Measurements from ENCODE around the gene MACROD2.
"Not testable (repeated sequence)": the region's sequence is repeated elsewhere in the genome, so short reads cannot be mapped to it uniquely, and the experiment has no call there.

The MACROD2 gene

DNA sequence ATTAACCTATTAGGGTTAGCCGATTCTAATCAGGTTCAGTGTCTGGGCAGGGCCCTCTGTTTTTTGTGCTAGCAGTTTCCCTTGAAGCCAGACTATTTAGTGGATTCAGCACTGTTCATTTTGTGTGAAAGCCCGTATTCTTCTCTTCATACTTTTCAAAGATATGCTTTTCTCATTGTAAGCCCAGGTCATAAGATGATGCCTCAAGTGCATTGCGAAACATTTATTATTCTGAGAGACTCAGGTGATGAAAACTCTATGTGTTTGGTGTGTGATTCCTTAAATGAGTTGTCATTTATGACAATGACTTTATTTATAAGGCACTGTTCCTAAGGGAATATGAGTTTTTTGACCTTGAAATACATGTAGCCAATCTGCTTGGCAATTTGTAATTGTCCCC, 1193.1 kb downstream of the MACROD2 start:
- no peaks in the 10 kb centered on the region for H3K9me3 Mint-ChIP-seq
- H3K36me3 Mint-ChIP-seq: no peaks in the 10 kb centered on the region
- H3K4me3 Mint-ChIP-seq: no peak overlapping the region
- no peak overlapping the region for H3K27ac Mint-ChIP-seq
- H3K27me3 Mint-ChIP-seq: peaks cover 5% of the 10 kb centered on the region
- ATAC-seq (ENCODE audit: low read depth) (no peak), DNase-seq (ENCODE audit: low spot score in 2 of 2) (no peak)
- peaks cover 2% of the 10 kb centered on the region for H3K4me1 Mint-ChIP-seq

DNA sequence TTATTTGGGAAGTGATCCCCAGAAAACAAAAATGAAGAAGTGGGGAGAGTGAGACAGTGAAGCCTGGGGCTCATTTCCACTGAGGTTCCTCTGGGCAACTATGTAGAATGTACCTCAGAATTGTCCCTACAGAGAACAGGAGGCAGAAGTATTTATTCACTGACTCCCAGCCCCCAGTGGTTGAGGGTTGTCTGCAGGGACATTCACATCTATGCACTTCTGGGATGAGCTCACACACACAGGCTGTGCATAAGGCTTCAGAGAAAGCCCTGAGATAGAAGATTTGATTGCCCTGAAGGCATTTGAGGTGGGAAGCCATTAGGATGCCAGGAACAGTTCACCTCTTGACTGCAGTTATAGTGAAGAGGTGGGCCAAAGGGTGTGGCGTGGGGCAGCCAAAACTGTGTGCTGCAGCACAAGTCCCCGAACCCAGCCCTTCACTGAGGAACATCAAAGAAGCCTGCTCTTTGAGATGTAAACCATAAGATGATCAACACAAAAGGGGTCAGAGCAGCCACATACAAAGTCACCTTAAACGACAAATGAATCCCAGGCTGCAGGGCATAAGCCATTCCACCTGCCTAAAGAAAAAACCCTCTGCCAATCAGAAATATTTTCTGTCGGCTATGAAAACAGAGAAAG, 1195.9 kb downstream of the MACROD2 start:
- H3K4me1 Mint-ChIP-seq: peaks cover 9% of the 10 kb centered on the region
- DNase-seq (ENCODE audit: low spot score in 2 of 2): no peak

DNA sequence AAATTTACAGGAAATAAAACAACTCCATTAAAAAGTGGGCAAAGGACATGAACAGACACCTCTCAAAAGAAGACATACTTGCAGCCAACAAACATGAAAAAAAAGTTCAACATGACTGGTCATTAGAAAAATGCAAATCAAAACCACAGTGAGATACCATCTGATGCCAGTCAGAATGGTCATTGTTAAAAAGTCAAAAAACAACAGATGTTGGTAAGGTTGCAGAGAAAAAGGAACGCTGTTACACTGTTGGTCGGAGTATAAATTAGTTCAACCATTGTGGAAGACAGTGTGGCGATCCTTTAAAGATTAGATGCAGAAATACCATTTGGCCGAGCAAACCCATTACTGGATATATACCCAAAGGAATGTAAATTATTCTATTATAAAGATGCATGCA, 1200.1 kb downstream of the MACROD2 start:
- ATAC-seq (ENCODE audit: low read depth) (no peak), DNase-seq (ENCODE audit: low spot score in 2 of 2) (no peak)
- H3K4me1 Mint-ChIP-seq: peaks cover 13% of the 10 kb centered on the region
- H3K27ac Mint-ChIP-seq: no peak overlapping the region
- H3K27me3 Mint-ChIP-seq: peaks cover 2% of the 10 kb centered on the region
- H3K4me3 Mint-ChIP-seq: no peak overlapping the region
- H3K36me3 Mint-ChIP-seq: no peaks in the 10 kb centered on the region
- H3K9me3 Mint-ChIP-seq: no peaks in the 10 kb centered on the region

More for the DNA sequence above, 1195.9 kb downstream of the MACROD2 start:
- Mint-ChIP-seq H3K36me3 (no peaks in the 10 kb centered on the region), H3K27ac (no peak overlapping the region), H3K9me3 (no peaks in the 10 kb centered on the region), H3K27me3 (peaks cover 5% of the 10 kb centered on the region), H3K4me3 (no peak overlapping the region)
- ATAC-seq (ENCODE audit: low read depth): no peak

DNA sequence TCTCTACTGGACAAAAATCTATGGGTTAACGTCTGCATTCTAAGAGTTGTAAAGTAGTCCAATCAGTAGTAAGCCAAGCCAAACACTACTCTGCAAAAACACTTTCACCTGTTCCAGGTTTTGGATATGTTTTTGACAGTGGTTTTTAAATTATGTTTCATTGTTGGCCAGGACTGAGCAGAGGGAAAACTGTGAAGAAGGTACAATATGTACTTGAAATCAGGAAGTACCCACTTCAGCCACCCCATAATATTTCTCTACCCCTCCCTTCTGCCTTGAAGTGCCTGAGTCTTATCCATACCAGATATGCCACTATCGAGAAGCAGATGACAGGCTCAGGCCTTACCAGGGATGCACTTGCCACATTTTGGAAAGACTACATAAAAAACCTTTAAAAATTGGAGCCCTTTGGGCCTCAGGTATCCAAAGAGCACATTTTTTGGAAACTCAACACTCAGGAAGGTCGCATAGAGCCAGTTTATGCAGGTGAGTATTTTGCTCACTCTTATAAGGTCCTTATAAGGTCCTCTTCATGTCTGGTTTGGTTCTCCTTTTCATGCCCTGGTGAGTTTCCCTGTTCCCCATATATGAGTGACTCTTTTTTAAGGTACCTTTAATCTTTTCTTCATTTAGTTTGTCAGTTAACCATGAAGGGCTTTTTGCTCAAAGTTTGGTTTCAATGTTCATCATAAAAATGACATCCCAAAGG, 1201.4 kb downstream of the MACROD2 start:
- Mint-ChIP-seq H3K27ac (no peak overlapping the region), H3K9me3 (no peaks in the 10 kb centered on the region), H3K4me3 (peak overlapping the region; percentile 46), H3K27me3 (no peaks in the 10 kb centered on the region), H3K36me3 (no peaks in the 10 kb centered on the region), H3K4me1 (peaks cover 13% of the 10 kb centered on the region)
- DNase-seq (ENCODE audit: low spot score in 2 of 2) (no peak), ATAC-seq (ENCODE audit: low read depth) (peak; percentile 93)

DNA sequence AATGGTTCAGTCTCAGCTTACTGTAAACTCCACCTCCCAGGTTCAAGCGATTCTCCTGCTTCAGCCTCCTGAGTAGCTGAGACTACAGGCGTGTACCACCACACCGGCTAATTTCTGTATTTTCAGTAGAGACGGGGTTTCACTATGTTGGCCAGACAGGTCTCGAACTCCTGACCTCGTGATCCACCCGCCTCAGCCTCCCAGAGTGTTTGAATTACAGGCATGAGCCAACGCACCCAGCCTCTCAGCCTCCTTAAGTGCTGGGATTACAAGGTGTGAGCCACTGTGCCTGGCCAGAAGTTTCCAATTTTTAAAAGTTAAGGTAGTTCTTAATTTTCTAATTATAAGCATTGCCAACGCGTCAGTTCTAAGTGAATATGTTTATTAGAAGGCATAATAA, 1202.7 kb downstream of the MACROD2 start:
- not testable (repeated sequence) for ATAC-seq (ENCODE audit: low read depth); H3K9me3 Mint-ChIP-seq; DNase-seq (ENCODE audit: low spot score in 2 of 2); H3K36me3 Mint-ChIP-seq; H3K27ac Mint-ChIP-seq; H3K27me3 Mint-ChIP-seq; H3K4me3 Mint-ChIP-seq
- peaks cover 13% of the 10 kb centered on the region for H3K4me1 Mint-ChIP-seq

DNA sequence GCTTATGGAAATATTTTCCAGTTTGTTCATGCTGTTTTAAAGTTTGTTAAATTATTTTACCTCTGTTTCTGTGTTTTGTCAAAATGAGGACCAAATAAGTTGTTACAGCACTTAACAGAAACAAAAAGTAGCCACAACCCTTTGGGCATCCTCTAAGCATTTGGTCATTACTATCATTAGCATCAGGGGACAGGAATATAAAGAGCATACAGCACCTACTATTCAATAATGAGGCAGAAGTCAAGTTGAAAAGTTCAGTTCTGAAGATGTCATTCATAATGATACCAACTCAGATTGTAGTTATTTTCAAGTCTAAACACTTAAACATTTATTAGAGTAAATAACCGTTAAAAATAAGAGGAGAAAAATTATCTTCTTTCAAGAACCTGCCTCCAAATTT, 1204.4 kb downstream of the MACROD2 start:
- Mint-ChIP-seq H3K4me1 (peaks cover 13% of the 10 kb centered on the region), H3K4me3 (no peak overlapping the region), H3K27me3 (no peaks in the 10 kb centered on the region), H3K27ac (no peak overlapping the region), H3K36me3 (no peaks in the 10 kb centered on the region), H3K9me3 (no peaks in the 10 kb centered on the region)
- no peak for ATAC-seq (ENCODE audit: low read depth)
- no peak for DNase-seq (ENCODE audit: low spot score in 2 of 2)

DNA sequence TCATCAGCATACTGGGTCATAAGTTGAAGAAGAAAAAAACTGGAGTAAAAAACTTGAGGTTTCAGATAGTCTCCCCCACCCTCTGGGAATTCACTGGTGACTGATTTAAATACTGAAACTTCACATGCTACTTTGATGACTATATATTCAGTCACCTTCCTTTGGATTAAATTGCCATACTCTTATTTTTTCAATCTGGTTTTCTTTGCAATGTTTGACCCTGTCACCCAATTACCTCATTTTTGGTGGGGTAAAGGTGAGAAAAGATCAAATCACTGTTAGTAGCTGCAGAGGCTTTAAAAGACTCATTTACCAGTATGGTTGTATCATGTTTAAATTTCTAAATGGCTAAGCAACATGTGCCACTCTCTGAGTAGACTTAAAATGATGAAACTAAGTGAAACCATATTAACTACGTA, 1204.8 kb downstream of the MACROD2 start:
- Mint-ChIP-seq H3K9me3 (no peaks in the 10 kb centered on the region), H3K27me3 (no peaks in the 10 kb centered on the region), H3K4me1 (peaks cover 13% of the 10 kb centered on the region), H3K36me3 (no peaks in the 10 kb centered on the region), H3K27ac (no peak overlapping the region), H3K4me3 (no peak overlapping the region)
- DNase-seq (ENCODE audit: low spot score in 2 of 2): no peak
- ATAC-seq (ENCODE audit: low read depth): no peak

DNA sequence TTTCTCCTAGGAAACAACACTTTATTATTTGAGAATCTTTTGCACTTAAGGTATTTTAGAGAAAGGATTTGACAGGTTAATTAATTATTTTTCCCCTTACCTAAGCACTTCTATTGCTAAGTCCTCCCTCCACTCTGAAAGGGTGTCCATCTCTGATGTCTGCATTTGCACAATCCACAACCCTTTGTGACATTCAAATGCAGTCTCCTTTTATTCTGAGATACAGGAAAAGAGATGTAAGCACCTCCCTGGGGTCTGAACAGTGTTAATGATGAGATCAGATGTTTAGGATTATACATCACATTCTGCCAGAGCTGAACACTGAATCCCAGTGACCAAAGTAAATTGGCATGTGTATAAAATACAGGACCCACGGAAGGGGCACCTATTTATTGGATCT, 1206.3 kb downstream of the MACROD2 start:
- no peaks in the 10 kb centered on the region for H3K9me3 Mint-ChIP-seq
- H3K27me3 Mint-ChIP-seq: no peaks in the 10 kb centered on the region
- H3K27ac Mint-ChIP-seq: no peak overlapping the region
- no peak for DNase-seq (ENCODE audit: low spot score in 2 of 2)
- H3K4me3 Mint-ChIP-seq: no peak overlapping the region
- peaks cover 2% of the 10 kb centered on the region for H3K4me1 Mint-ChIP-seq
- H3K36me3 Mint-ChIP-seq: no peaks in the 10 kb centered on the region
- no peak for ATAC-seq (ENCODE audit: low read depth)

DNA sequence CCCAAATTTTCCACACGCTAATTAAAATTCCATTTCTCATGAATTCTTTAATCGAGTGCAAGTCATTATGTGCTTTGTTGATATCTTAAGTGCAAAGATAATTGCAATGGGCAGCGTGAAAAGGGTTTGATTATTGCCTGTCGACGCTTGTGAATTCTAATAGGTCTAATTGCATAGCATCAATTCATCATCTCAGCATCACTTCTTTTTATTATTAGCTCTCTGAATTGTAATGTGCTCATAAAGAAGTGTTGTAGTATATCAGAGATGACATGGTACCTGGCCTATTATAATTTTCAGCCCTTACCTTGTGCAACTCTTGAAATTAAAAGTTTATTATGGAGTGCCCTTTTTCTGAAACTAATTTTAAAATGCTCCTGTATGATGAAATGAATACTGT, 1208.9 kb downstream of the MACROD2 start:
- Mint-ChIP-seq H3K4me3 (no peak overlapping the region), H3K27ac (no peak overlapping the region), H3K36me3 (peaks cover 2% of the 10 kb centered on the region), H3K4me1 (no peaks in the 10 kb centered on the region), H3K27me3 (no peaks in the 10 kb centered on the region), H3K9me3 (peaks cover 9% of the 10 kb centered on the region)
- DNase-seq (ENCODE audit: low spot score in 2 of 2) (no peak), ATAC-seq (ENCODE audit: low read depth) (no peak)

DNA sequence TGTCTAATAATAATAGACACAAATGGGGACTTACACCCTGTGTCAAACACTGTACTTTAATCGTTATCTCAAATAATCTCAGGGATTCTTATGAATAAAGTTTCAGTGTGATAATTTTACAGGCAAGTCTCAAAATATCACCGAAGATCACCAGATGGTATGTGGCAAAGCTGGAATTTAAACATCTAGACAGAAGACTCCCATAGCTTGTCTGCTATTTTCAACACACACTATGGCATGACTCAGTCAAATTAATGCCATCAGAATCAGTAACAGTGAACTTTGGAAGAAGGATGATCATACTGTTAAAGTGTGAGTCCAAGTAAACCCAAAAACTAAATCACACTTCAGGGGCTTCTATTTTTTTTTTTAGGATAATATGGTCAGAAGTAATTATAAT, 1209.7 kb downstream of the MACROD2 start:
- Mint-ChIP-seq H3K27ac (no peak overlapping the region), H3K4me3 (no peak overlapping the region), H3K9me3 (peaks cover 9% of the 10 kb centered on the region), H3K4me1 (no peaks in the 10 kb centered on the region), H3K36me3 (peaks cover 2% of the 10 kb centered on the region), H3K27me3 (no peaks in the 10 kb centered on the region)
- no peak for ATAC-seq (ENCODE audit: low read depth)
- DNase-seq (ENCODE audit: low spot score in 2 of 2): no peak

DNA sequence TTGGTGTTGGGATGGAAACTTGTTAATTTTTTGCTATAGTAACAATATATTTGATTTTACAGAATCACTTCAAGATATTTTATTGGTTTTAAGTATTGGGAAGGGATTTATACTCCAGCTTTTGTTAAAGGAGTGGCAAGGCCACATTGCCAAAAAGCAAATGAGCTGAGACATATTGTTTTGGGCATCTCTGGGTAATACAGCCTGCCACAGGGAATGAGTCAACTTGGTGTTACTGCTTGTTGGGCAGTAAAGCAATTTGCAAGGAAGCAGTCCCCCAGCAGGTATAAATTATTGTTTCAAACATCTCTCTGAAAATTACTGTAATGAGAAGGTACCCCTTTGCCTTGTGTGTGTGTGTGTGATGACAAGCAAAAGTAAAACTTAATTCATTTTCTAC, 1210.4 kb downstream of the MACROD2 start:
- H3K27me3 Mint-ChIP-seq: no peaks in the 10 kb centered on the region
- H3K27ac Mint-ChIP-seq: no peak overlapping the region
- H3K4me1 Mint-ChIP-seq: no peaks in the 10 kb centered on the region
- peaks cover 2% of the 10 kb centered on the region for H3K36me3 Mint-ChIP-seq
- H3K4me3 Mint-ChIP-seq: no peak overlapping the region
- ATAC-seq (ENCODE audit: low read depth): no peak
- H3K9me3 Mint-ChIP-seq: peaks cover 9% of the 10 kb centered on the region
- no peak for DNase-seq (ENCODE audit: low spot score in 2 of 2)

DNA sequence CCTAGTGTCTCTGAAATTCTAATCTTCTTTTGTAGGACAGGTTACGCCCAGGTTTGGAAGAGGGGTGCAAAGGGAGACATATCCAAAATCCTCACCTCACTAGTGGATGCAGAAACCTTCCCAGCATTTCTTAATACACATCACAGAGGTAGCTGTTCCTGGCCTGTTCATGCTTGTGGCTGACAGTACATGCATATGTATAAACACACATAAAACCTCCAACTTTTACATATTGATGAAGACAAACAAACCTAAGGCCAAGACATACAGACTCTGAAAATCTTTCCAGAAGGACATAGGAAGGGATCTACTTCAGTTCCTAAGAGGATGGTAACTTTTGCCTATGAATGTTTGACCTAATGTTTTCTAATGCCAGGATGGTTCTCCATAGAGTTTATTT, 1214.2 kb downstream of the MACROD2 start:
- ATAC-seq (ENCODE audit: low read depth): no peak
- Mint-ChIP-seq H3K4me3 (no peak overlapping the region), H3K9me3 (peaks cover 12% of the 10 kb centered on the region), H3K4me1 (no peaks in the 10 kb centered on the region), H3K36me3 (peaks cover 2% of the 10 kb centered on the region), H3K27me3 (no peaks in the 10 kb centered on the region), H3K27ac (no peak overlapping the region)
- no peak for DNase-seq (ENCODE audit: low spot score in 2 of 2)

DNA sequence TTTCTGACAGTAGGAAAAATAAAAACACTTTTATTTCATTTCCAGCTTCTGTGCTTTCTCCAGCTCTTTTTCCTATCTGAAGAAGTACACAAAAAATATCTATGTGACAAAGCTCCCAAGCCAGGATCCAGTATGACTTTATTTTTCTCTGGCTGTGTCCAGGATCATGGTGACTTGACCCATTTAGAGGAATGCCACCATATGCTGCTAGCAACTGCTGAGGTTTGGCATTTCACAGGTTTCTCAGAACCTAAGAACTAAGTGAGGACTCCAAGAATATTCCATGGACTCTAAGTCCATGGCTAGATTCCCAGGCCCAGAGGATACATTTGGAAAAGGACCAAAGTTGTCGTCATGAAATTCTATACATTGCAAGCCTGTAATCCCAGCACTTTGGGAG, 1218.7 kb downstream of the MACROD2 start:
- ATAC-seq (ENCODE audit: low read depth) (no peak), DNase-seq (ENCODE audit: low spot score in 2 of 2) (no peak)
- H3K27ac Mint-ChIP-seq: no peak overlapping the region
- no peaks in the 10 kb centered on the region for H3K36me3 Mint-ChIP-seq
- H3K4me1 Mint-ChIP-seq: no peaks in the 10 kb centered on the region
- H3K9me3 Mint-ChIP-seq: peaks cover 3% of the 10 kb centered on the region
- H3K27me3 Mint-ChIP-seq: no peaks in the 10 kb centered on the region
- no peak overlapping the region for H3K4me3 Mint-ChIP-seq

DNA sequence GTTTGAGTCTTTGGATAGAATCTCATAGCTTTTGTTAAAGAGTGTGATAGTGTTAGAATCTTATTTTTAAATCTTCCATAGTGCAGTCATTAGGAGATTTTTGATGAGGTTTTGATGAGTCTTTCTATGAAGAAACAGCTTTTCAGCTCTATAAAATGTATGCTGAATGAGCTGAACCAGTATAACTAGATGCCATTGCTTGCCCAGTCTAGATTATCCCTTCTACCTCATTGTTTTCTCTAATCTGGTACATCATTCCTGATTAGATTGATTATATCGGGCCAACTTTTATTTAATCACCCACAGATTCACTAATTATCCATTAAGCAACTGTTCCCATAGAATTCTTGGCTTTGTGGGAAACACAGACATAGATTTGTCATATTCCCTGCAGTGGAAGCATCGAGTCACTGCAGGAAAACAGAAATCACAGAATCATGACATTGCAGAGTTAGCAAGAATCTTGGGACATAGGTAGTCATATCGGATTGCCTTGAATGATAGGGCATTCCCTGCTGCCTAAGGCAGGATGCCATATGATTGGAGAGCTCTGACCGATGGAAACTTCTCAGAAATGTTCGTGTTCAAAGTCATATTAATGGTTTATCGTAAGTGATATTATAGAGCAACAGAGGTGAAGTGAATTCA, 1224.8 kb downstream of the MACROD2 start:
- Mint-ChIP-seq H3K4me1 (no peaks in the 10 kb centered on the region), H3K9me3 (no peaks in the 10 kb centered on the region), H3K4me3 (no peak overlapping the region), H3K27me3 (no peaks in the 10 kb centered on the region), H3K27ac (no peak overlapping the region), H3K36me3 (no peaks in the 10 kb centered on the region)
- DNase-seq (ENCODE audit: low spot score in 2 of 2) (no peak), ATAC-seq (ENCODE audit: low read depth) (no peak)
